Measurements from ENCODE around the gene PAPOLB. TPM values are rescaled to one million over a fixed set of nuclear protein-coding genes. Genes with fewer than 3 reads are reported as not detected.

Gene PAPOLB
- total RNA-seq, 1 experiment from 2014 or later, result 0.13 TPM

- Histone ChIP-seq H3K79me1 (ENCODE audit: insufficient read depth, low read depth, low read length, poor library complexity, severe bottlenecking) (no peaks in the 10 kb centered on the region), H3K23ac (ENCODE audit: insufficient read length, low read depth, low read length) (no peak overlapping the region), H2BK120ac (ENCODE audit: low read depth, low read length, poor library complexity, severe bottlenecking) (no peak overlapping the region), H3K4me1 (ENCODE audit: insufficient read depth, low read length) (no peaks in the 10 kb centered on the region), H2BK5ac (ENCODE audit: insufficient read length, low read length) (no peak overlapping the region), H3K56ac (ENCODE audit: insufficient read length, low read depth, low read length) (no peak overlapping the region), H3K9me3 (ENCODE audit: control insufficient read depth, low read depth, low read length) (no peaks in the 10 kb centered on the region), H2BK20ac (ENCODE audit: low read depth, low read length, poor library complexity, severe bottlenecking) (no peak overlapping the region), H4K91ac (ENCODE audit: insufficient read length, low read depth, low read length) (no peak overlapping the region), H3K14ac (ENCODE audit: insufficient read depth, low read length) (no peak overlapping the region), H3K9ac (ENCODE audit: extremely low read depth, insufficient read length, low read length) (no peak overlapping the region), H2AFZ (ENCODE audit: low read length) (no peak overlapping the region), H3K79me2 (ENCODE audit: insufficient read depth, low read length) (no peaks in the 10 kb centered on the region), H3K4me2 (ENCODE audit: insufficient read depth, insufficient read length, low read length) (no peak overlapping the region), H3K4ac (ENCODE audit: low read depth, low read length) (no peak overlapping the region), H4K5ac (ENCODE audit: insufficient read length, low read depth, low read length) (no peak overlapping the region), H3K18ac (ENCODE audit: insufficient read length, low read depth, low read length) (no peak overlapping the region), H2AK5ac (ENCODE audit: insufficient read length, low read length) (no peak overlapping the region), H4K8ac (replicated peaks; ENCODE audit: insufficient read length, low read depth, low read length) (no peak overlapping the region), H2BK15ac (ENCODE audit: low read depth, low read length) (no peak overlapping the region), H4K20me1 (ENCODE audit: control insufficient read depth, insufficient read depth, insufficient read length) (no peaks in the 10 kb centered on the region), H3K27ac (ENCODE audit: insufficient read length, low read depth, low read length) (no peak overlapping the region), H3T11ph (ENCODE audit: low read length) (no peak overlapping the region), H2BK12ac (ENCODE audit: insufficient read length, low read depth, low read length) (no peak overlapping the region), H3K27me3 (ENCODE audit: insufficient read depth, low read length) (no peaks in the 10 kb centered on the region), H3K23me2 (ENCODE audit: insufficient read length, low read depth, low read length, poor library complexity, severe bottlenecking) (no peaks in the 10 kb centered on the region)
- WGBS (ENCODE audit: extremely low coverage, insufficient read length, low lambda C conversion rate), result no CpG with 5 or more reads among the region's 38 CpGs
- peaks cover 1 to 6% of the 10 kb centered on the region in 2 experiments; a peak in 2 of 5 replicates for H3K9me3 Mint-ChIP-seq
- peaks cover 0 to 10% (median 0%) of the 10 kb centered on the region in 3 experiments; a peak in 3 of 7 replicates for H3K36me3 Mint-ChIP-seq (ENCODE audit: insufficient read depth in 1 of 3, low read depth in 3 of 3)
- H3K4me3 Mint-ChIP-seq, result no peak overlapping the region; a peak in 1 of 5 replicates
- H3K27me3 Mint-ChIP-seq (ENCODE audit: low read depth), result peaks cover 4% of the 10 kb centered on the region
- H3K27ac Mint-ChIP-seq, result 0 out of 7 replicates have a peak overlapping the region, but pooled peaks of 1 of the 3 experiments have one; percentile 48
- no peak for TF ChIP-seq CTCF (conservative IDR thresholded peaks at IDR 0.05)
- H3K4me1 Mint-ChIP-seq, result no peaks in the 10 kb centered on the region
- peak; percentile 24 for DNase-seq
Measured at GRCh38 chr7:4817178-4817901, 44.5 kb downstream of the PAPOLB start.

Measured in H9 (cell line).